B cell (primary cell): ENCODE results near the gene KIF22. TPM values are rescaled to one million over a fixed set of nuclear protein-coding genes. Genes with fewer than 3 reads are reported as not detected.

ENCODE experiments used
- ATAC-seq: fragments of 200-7000 bp; cut with Tn5 transposase; one replicate; pipeline ENCODE4 v1.10.0; 2021; ENCODE audit warnings: low read depth, mild to moderate bottlenecking, moderate number of reproducible peaks, moderate library complexity
- CTCF ChIA-PET: fragments of 350-600 bp; sonication (Branson Sonifier 250); formaldehyde crosslinking; loops from one replicate; lab custom pipeline; 2021; ENCODE audit warnings: antibody characterized with exemption, inconsistent platforms; lab: Charles Lee
- POLR2A ChIA-PET: fragments of 350-600 bp; sonication (Branson Sonifier 250); formaldehyde crosslinking; loops from one replicate; lab custom pipeline; 2021; ENCODE audit warnings: antibody characterized with exemption; lab: Charles Lee
- DNase-seq: peaks from one replicate; pipeline ENCODE4 v3.0.0; 2013
- H2AFZ ChIP-seq: 2 replicates; pipeline ENCODE4 v1.6.1; 2012; ENCODE audit warnings: mild to moderate bottlenecking, low read depth, low read length; ENCODE audit not compliant: insufficient read depth, poor library complexity, severe bottlenecking
- H3K27ac ChIP-seq, 2 donors: 1 replicate in 1 of 2; 2 replicates in 1 of 2; pipeline ENCODE4 v1.5.1; 2012 to 2013; ENCODE audit warnings: low read length in 2 of 2, mild to moderate bottlenecking in 2 of 2, moderate library complexity in 1 of 2
- H3K27me3 ChIP-seq, 4 experiments: fragments of 200-600 bp in 1 of 4; sonication (generic) in 1 of 4; replicated peaks in 1 of 4; 1 replicate in 2 of 4; 2 replicates in 2 of 4; pipeline versions ENCODE4 v1.6.1 to v1.7.0; 2013 to 2016; ENCODE audit warnings: low read length in 3 of 4, mild to moderate bottlenecking in 2 of 4, mixed read lengths in 1 of 4, moderate library complexity in 1 of 4; ENCODE audit not compliant: insufficient read depth in 4 of 4, control insufficient read depth in 3 of 4; ENCODE audit errors: control extremely low read depth in 1 of 4
- H3K36me3 ChIP-seq, 2 experiments: replicated peaks in 1 of 2; 1 replicate in 1 of 2; 2 replicates in 1 of 2; pipeline versions ENCODE4 v1.6.1 to v1.7.1; 2013; ENCODE audit warnings: low read length in 1 of 2; ENCODE audit not compliant: insufficient read depth in 2 of 2, control insufficient read depth in 1 of 2; ENCODE audit errors: control extremely low read depth in 1 of 2, extremely low read depth in 1 of 2
- H3K4me1 ChIP-seq, 2 donors: fragments of 200-600 bp in 1 of 2; sonication (generic) in 1 of 2; 1 replicate in 1 of 2; 2 replicates in 1 of 2; pipeline versions ENCODE4 v1.5.1 to v1.6.1; 2013 to 2017; ENCODE audit warnings: low read length in 2 of 2; ENCODE audit not compliant: control insufficient read depth in 2 of 2, insufficient read depth in 2 of 2
- H3K4me2 ChIP-seq: replicated peaks from 2 replicates; pipeline ENCODE3; 2012; ENCODE audit warnings: mild to moderate bottlenecking, low read depth, low read length; ENCODE audit not compliant: poor library complexity, severe bottlenecking
- H3K4me3 ChIP-seq, 5 experiments: fragments of 200-600 bp in 1 of 5; sonication (generic) in 1 of 5; 1 replicate in 3 of 5; 2 replicates in 2 of 5; pipeline versions ENCODE4 v1.5.1 to v1.7.0; 2011 to 2016; ENCODE audit warnings: low read length in 4 of 5, mild to moderate bottlenecking in 4 of 5, low read depth in 2 of 5, control low read depth in 1 of 5, moderate library complexity in 1 of 5; ENCODE audit not compliant: insufficient read depth in 1 of 5; ENCODE audit errors: control extremely low read depth in 1 of 5, extremely low read depth in 1 of 5
- H3K79me2 ChIP-seq: fragments of 200-600 bp; sonication (generic); one replicate; pipeline ENCODE4 v1.6.0; 2016; ENCODE audit warnings: low read length; ENCODE audit not compliant: control insufficient read depth, insufficient read depth
- H3K9ac ChIP-seq: fragments of 200-600 bp; sonication (generic); 2 replicates; pipeline ENCODE4 v1.6.1; 2017; ENCODE audit warnings: mild to moderate bottlenecking, low read length, moderate library complexity
- H3K9me3 ChIP-seq, 3 donors: one replicate each; pipeline versions ENCODE4 v1.6.1 to v1.7.1; 2013; ENCODE audit warnings: low read length in 2 of 3; ENCODE audit not compliant: control insufficient read depth in 2 of 3, insufficient read depth in 1 of 3; ENCODE audit errors: control extremely low read depth in 1 of 3
- H4K20me1 ChIP-seq: 2 replicates; pipeline ENCODE4 v1.6.0; 2012; ENCODE audit warnings: mild to moderate bottlenecking, low read length; ENCODE audit not compliant: insufficient read depth, control insufficient read depth, poor library complexity, severe bottlenecking
- H3K27ac Mint-ChIP-seq: one replicate; pipeline ENCODE4 v1.8.0; 2021; ENCODE audit warnings: mixed read lengths
- H3K27me3 Mint-ChIP-seq: one replicate; pipeline ENCODE4 v1.8.0; 2021; ENCODE audit warnings: mixed read lengths
- H3K4me1 Mint-ChIP-seq: one replicate; pipeline ENCODE4 v1.8.0; 2021; ENCODE audit warnings: mixed read lengths
- H3K4me3 Mint-ChIP-seq: one replicate; pipeline ENCODE4 v1.8.0; 2021; ENCODE audit warnings: mixed read lengths
- H3K9me3 Mint-ChIP-seq: one replicate; pipeline ENCODE4 v1.8.0; 2022; ENCODE audit warnings: mixed read lengths; ENCODE audit not compliant: insufficient read depth
- CTCF ChIP-seq: fragments of 200-600 bp; IDR thresholded peaks from one replicate; pipeline ENCODE4 v1.8.0; 2022; ENCODE audit warnings: antibody characterized with exemption, mild to moderate bottlenecking
- EZH2 ChIP-seq: IDR thresholded peaks from 2 replicates; pipeline ENCODE4 v1.6.1; 2012; ENCODE audit warnings: borderline replicate concordance, low read depth, mild to moderate bottlenecking, moderate library complexity, low read length; ENCODE audit not compliant: insufficient read depth, poor library complexity, severe bottlenecking
- WGBS: methylation state at CpG from one replicate; pipeline ENCODE4 v1.1.5; 2013; ENCODE audit warnings: missing lambda C conversion rate; ENCODE audit not compliant: insufficient coverage; 5-methylcytosine and 5-hydroxymethylcytosine counted together
- intact Hi-C: fragments of 100-400 bp; cut with micrococcal nuclease; formaldehyde crosslinking; loops from one replicate; pipeline ENCODE4 v1.10.0; 2022
- polyA plus RNA-seq: library from polyadenylated mRNA; depleted of rRNA; stranded (reverse); fragments of >200 nt; gene quantifications from 2 replicates; pipeline ENCODE4 v1.2.3, GENCODE V29; 2012
- total RNA-seq, 2 donors: library from RNA; stranded (reverse); fragments of 120-200 nt in 1 of 2; gene quantifications; 1 replicate in 1 of 2; 2 replicates in 1 of 2; pipeline versions ENCODE4 v1.2.3 to v1.2.4, GENCODE V29; 2013 to 2022

The KIF22 gene
- total and polyA plus RNA-seq, 2 donors (not counting 1 experiment from before 2014, with no cell fraction given) = 53.9 to 57.2 TPM

GRCh38 chr16:29839822-29840221, 49.3 kb downstream of the KIF22 start:
- H3K4me1 Mint-ChIP-seq = no peaks in the 10 kb centered on the region

GRCh38 chr16:29840240-29840639, 49.7 kb downstream of the KIF22 start:
- Histone ChIP-seq H3K27ac (no peak overlapping the region), H3K4me1 (no peaks in the 10 kb centered on the region), H3K9me3 (no peaks in the 10 kb centered on the region), H2AFZ (no peak overlapping the region), H3K79me2 (no peaks in the 10 kb centered on the region), H3K4me2 (no peak overlapping the region), H3K9ac (no peak overlapping the region), H3K4me3 (no peak overlapping the region), H4K20me1 (no peaks in the 10 kb centered on the region), H3K36me3 (peaks cover 1 to 55% of the 10 kb centered on the region in 2 experiments), H3K27me3 (no peaks in the 10 kb centered on the region)
- intact Hi-C loops = no loop called here
- ATAC-seq (no peak), DNase-seq (no peak)
- no peak for TF ChIP-seq CTCF
- TF ChIP-seq EZH2 = no peak
- ChIA-PET CTCF (interaction anchor here (1.2 kb wide), 1 partner anchor 10 kb away, joined by 4 read pairs; no protein-coding TSS in a partner anchor), POLR2A (interaction anchor here (0.8 kb wide), 1 partner anchor 20 kb away, joined by 3 read pairs; no protein-coding TSS in a partner anchor)
- Mint-ChIP-seq H3K4me3 (no peak overlapping the region), H3K27me3 (no peaks in the 10 kb centered on the region), H3K27ac (no peak overlapping the region), H3K4me1 (no peaks in the 10 kb centered on the region), H3K9me3 (no peaks in the 10 kb centered on the region)
- WGBS = 98% methylated on average over 9 of the region's 10 CpGs

More at GRCh38 chr16:29839822-29840221, 49.3 kb downstream of the KIF22 start:
- H3K4me2 ChIP-seq = no peak overlapping the region
- H3K27me3 Mint-ChIP-seq = no peaks in the 10 kb centered on the region
- intact Hi-C loops = no loop called here
- no peaks in the 10 kb centered on the region for H3K4me1 ChIP-seq
- no peak overlapping the region for H3K4me3 Mint-ChIP-seq
- 96% methylated on average over 3 of the region's 6 CpGs for WGBS
- H3K9me3 ChIP-seq = no peaks in the 10 kb centered on the region
- ChIA-PET POLR2A (interaction anchor here (0.8 kb wide), 1 partner anchor 20 kb away, joined by 3 read pairs; no protein-coding TSS in a partner anchor), CTCF (interaction anchor here (1.2 to 1.3 kb wide), 2 partner anchors 8 to 10 kb away, joined by 4 read pairs; no protein-coding TSS in a partner anchor)
- peaks cover 4 to 55% of the 10 kb centered on the region in 2 experiments for H3K36me3 ChIP-seq
- H3K27ac ChIP-seq = no peak overlapping the region
- DNase-seq = no peak
- no peak for ATAC-seq
- no peaks in the 10 kb centered on the region for H3K79me2 ChIP-seq
- H3K27ac Mint-ChIP-seq = no peak overlapping the region
- no peaks in the 10 kb centered on the region for H4K20me1 ChIP-seq
- H3K9me3 Mint-ChIP-seq = no peaks in the 10 kb centered on the region
- no peak overlapping the region for H3K4me3 ChIP-seq
- H2AFZ ChIP-seq = no peak overlapping the region
- no peak overlapping the region for H3K9ac ChIP-seq
- H3K27me3 ChIP-seq = no peaks in the 10 kb centered on the region
- TF ChIP-seq EZH2 (no peak), CTCF (no peak)
